ENCODE results near the gene SCN5A.

The SCN5A gene

GRCh38 chr3:38649500-38650247 lies at the start of gene SCN5A:
Gene SCN5A (minus strand): TSS chr3:38649687. CDS start chr3:38633307, 16,380 bp downstream.
- DNase-seq = peak; percentile 82

- DNase-seq = no peak
Measured at GRCh38 chr3:38698760-38699159, 49.3 kb upstream of the SCN5A start.

- DNase-seq = no peak
Measured at GRCh38 chr3:38698061-38698460, 48.6 kb upstream of the SCN5A start.

- DNase-seq = no peak
Measured at GRCh38 chr3:38696034-38696433, 46.5 kb upstream of the SCN5A start.

DNA sequence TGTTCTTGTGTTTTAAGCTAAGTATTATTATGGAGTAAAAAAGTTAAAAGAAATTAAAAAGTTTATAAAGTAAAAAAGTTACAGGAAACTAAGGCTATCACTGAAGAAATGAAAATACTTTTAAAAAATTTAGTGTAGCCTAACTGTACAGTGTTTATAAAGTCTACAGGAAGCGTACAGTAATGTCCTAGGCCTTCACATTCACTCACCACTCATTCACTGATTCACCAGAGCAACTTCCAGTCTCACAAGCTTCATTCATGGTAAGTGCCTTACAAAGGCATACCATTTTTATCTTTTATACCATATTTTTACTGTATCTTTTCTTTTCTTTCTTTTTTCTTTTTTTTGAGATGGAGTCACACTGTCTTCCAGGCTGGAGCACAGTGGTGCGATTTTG lies 40.7 kb upstream of the SCN5A start:
- no peak for DNase-seq

DNA sequence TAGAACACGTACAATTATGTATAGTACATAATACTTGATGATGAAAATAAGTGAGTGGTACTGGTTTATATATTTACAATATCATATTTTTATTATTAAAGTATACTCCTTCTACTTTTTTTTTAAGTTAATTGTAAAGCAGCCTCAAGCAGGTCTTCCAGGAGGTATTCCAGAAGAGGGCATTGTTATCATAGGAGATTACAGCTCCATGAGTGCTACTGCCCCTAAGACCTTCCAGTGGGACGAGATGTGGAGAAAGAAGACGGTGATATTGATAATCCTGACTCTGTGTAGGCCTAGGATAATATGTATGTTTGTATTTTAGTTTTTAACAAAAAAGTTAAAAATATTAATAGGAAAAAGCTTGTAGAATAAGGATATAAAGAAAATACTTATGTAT lies 40.3 kb upstream of the SCN5A start:
- no peak for DNase-seq

DNA sequence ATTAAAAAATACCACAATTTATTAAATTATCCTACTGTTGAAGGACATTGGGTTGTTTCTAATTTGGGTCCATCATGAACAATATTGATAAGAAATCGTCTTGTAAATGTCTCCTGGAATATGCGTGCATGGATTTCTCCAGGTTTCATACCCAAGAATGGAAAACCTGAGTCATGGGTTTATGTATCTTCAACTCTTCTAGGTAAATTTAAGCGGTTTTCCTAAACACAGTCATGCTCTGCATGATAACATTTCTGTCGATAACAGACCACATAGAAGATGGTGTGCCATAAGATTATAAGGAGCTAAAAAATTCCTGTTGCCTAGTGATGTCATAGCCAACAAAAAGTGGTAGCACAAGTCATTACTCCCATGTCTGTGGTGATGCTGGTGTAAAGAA lies 39.9 kb upstream of the SCN5A start:
- DNase-seq = no peak

DNA sequence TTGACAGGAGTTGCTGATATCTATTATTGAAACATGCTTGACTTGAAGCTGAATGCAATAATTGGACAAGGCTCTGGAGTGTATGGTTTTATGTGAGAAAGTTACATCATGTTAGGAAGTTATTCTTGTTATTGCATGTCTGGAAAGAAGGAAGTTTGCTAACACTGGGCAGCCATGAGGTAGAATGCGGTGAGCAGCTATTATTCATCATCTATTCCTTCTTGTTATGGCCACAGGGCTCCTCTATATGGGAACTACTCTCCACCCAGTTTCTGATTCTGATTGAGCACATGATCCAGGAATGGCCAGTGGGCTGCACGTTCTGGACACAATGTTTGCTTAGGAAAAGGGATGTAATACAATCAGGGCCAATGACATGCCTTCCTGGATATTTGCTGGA lies 37.8 kb upstream of the SCN5A start:
- DNase-seq = no peak

GRCh38 chr3:38684546-38684945 lies 35.1 kb upstream of the SCN5A start:
- DNase-seq = no peak

DNA sequence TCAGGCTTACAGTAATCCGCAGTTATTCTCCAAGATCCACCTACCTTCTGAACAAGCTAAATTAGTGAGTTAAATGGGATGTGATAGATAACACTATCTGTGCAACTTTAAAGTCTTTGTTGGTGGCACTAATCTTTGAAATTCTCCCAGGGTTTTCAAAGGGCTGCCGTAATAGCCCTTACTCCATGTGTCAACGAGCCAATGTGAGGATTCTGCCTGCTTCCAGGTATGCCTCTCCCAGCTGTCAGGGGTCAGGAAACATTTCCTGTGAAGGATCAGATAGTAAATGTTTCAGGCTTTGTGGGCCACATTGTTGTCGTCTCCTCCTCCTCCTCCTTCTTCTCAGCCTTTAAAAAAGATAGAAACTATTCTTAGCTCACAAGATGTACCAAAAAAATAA lies 20.2 kb upstream of the SCN5A start:
- no peak for DNase-seq

DNA sequence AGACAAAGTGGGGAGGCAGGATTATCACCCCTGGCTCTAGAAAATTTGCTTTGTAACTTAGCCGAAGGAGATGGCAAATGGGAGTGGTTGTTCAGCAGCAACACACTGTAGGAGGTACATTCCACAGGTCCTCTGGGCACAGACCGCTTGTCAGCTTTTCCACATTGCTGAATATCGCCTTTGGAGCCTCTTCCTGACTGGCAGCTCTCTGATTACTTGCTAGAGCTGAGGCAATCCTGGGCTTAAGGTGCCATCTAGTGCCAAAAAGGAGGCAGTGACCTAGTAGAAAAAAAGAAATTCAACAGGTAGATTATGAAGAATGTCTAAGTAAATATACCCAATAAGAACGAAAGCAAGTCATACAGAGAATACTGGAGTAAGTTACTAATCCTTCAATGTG lies 13.1 kb upstream of the SCN5A start:
- DNase-seq = no peak

DNA sequence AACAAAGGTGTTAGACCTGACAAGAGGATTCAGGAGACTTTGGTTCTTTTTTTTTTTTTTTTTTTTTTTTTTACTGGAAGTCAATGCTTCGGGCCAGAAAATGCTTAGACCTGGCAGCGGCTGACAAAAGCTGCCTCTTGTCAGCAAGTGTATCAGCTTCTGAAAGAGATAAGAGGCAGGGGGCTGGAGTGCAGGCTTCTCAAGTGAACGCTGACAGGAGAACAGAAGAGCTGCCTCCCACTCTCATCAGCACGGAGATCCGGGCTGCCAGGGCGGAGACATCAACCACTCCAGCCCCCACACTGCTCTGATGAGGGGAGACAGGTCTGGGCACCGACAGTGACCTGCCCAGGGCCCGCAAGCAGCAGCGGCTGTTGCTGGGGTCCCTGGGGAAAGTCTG lies 9.4 kb upstream of the SCN5A start:
- DNase-seq = no peak

DNA sequence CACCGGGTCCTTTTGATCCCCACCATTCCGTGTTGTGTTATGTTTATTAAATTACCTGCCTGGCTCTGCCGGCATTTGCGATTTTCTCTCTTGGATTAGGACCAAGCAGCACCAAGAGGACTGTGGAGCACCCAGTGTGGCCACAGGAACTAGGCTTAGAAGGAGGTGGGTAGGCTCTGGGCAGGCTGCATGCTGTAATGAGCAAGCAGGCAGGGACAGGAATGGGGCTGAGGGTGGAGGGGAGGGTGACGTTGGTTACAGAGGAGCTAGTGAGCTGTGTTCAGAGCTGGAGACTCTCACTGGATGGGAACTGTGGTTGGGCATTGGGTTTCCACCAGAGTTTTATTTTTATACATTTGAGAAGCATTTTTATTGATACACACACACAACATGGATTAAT lies 7.9 kb upstream of the SCN5A start:
- DNase-seq = no peak

DNA sequence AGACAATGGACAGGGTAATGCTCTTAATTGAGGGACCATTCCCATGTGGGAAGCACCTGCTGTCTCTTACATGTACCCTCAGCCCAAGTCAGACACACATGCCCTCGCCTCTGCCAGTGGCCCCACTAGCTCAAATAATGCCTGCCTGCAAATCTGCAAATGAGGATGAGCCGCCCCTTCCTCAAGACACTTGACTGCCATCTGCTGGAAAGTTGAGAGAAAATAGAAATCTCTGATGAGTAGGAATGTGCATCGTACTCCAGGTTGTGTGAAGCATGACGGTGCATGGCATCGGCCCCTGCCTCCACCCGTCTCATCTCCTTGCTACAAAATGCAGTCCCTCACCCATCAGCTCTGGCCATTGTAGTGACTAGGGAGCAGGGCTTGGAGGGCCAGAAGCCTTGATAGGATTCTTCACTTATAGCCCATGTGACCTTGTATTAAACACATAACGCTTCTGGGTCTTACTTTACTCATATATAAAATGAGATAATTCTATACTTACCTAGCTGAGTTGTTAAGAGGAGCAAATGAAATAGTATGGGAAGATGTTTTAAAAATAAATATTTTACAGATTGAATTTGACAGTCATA lies 6.3 kb upstream of the SCN5A start:
- peak; percentile 29 for DNase-seq

DNA sequence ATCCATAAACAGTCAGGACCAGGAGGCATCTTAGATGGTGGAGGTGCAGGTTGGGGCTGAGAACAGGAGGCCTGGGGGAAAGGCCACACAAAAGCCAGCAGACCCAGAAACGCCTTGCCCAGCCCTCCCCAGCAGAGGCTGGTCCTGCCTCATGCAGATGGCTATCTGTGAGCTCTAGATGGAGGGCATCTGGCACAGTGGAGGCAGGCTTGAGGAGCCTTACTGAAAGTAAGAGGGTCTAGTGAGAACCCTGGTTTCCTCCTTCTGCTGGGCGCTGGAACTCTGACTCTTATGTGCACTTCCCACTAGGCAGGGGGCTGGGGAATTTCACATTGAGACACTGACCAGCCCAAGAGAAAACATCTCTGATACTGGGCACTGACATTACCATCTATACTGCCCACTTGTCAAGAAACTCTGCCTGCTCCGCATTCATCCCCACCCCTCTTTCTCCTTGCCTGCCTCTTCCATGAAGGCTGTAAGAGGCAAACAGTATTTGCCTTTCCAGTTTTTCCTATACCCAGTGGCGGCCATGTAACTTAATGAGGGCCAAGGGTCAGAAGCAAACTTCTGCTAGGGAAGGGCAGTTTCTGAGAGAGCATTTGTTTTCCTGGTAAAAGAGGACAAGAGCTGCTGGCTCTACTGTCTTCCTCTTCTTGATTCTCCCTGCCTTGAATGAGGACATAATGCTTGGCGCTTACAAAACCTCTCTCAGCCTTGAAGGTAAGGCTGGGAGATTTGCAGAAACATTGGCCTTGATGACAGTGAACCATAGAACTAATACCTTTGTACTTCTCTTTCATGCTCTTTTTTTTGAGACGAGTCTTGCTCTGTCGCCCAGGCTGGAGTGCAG lies 4.4 kb upstream of the SCN5A start:
- DNase-seq = no peak

- DNase-seq = no peak
Measured at GRCh38 chr3:38652934-38653333, 3.4 kb upstream of the SCN5A start.

- peak; percentile 76 for DNase-seq
Measured at GRCh38 chr3:38651153-38651789, 1.8 kb upstream of the SCN5A start.

GRCh38 chr3:38650248-38650951 lies 913 bp upstream of the SCN5A start:
- no peak for DNase-seq

DNA sequence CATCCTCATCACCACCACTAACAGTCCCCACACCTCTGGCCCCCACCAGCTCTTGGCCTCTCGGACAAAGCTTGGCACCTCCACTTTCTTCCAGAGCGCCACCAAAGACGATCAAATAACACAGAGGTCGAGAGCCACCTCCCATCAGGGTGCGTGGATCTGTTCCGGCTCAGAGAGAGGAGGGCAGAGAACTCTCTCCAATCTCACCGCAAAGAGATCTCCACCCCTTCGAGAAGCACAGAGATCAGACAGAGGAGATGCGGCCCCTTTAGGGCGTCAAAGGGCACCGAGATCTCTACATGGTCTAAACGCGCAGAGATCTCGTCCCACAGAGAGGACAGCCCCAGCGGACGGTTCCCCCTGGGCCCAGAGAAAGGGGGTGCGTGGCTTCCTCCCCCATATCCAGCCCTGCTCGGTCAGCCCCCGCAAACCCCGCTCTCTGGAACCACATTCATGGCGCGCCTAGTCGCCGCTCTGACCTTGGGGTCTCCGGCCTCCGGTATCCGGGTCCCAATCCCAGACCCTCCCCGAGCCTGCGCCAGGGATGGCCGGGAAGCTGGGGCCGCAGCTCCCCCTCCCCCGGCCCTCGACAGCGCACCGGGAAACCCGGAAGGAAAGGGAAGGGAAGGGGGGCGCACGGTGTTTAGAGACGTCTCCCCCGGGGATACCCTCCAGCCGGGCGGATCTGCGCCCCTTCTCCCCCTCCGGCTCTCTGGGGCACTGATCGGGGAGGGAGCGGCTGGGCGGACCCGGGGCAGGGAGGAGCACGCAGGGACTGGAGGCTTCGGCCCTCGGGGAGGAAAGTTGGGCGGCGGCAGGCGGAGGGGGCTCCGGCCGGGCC lies 608 bp downstream of the SCN5A start:
- peak; percentile 11 for DNase-seq

DNA sequence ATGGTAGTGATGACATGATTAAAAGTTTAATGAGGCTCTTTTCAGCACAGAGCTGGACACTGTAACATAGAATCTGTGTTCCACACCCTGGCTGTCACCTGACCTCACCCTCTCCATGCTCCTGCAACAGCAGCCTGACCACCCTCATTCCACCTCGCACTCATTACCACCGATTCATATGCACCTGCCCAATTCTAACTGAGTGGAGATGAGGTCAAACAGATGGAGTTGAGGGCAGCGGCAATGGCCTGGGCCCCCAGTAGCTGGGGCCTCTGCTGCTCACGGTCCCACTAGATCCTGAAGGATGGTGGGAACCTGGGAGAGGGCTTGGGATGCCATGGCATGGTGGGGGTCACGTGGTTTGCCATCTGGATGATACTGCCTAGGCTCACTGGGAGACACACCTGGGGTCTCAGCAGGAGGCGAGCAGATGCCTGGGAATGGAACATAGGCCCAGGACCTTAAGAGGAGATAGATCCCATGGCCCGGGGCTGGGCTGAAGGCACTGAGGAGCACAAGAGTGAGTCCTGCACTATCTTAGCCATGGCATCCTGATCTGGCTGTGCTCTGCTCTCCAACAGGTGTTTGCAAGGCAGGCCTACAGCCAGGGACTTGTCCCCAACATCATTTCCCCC lies 1.3 kb downstream of the SCN5A start:
- DNase-seq = no peak
